PC-3 (cell line): ENCODE results near the gene DUOX1. TPM values are rescaled to one million over a fixed set of nuclear protein-coding genes. Genes with fewer than 3 reads are reported as not detected.

Source experiments
- ATAC-seq: fragments of 200-7000 bp; cut with Tn5 transposase; 2 replicates; pipeline ENCODE4 v1.9.1; 2020; ENCODE audit warnings: mild to moderate bottlenecking, moderate library complexity
- BruUV-seq: library from RNA; stranded (reverse); fragments of 400-500 nt; replicated peaks from 2 replicates; lab custom pipeline; 2021; lab: Mats Ljungman, UMichigan
- CTCF ChIA-PET: fragments of 300-600 bp; sonication (Branson Sonifier 250); formaldehyde crosslinking; loops from one replicate; lab custom pipeline; 2022; ENCODE audit warnings: antibody characterized with exemption; lab: Charles Lee
- POLR2A ChIA-PET: fragments of 300-600 bp; sonication (Branson Sonifier 250); formaldehyde crosslinking; loops from one replicate; lab custom pipeline; 2022; ENCODE audit warnings: antibody characterized with exemption; ENCODE audit not compliant: unreplicated experiment; lab: Charles Lee
- DNase-seq: peaks from one replicate; pipeline ENCODE4 v3.0.0-alpha.2; 2015
- H2AFZ ChIP-seq: fragments of 300-600 bp; sonication (generic); 2 replicates; pipeline ENCODE4 v1.6.0; 2016; ENCODE audit warnings: antibody characterized with exemption, low read length
- H3F3A ChIP-seq: fragments of 300-600 bp; sonication (generic); one replicate; pipeline ENCODE4 v1.6.0; 2017; ENCODE audit warnings: antibody characterized with exemption, low read length, control low read depth, mild to moderate bottlenecking; ENCODE audit not compliant: unreplicated experiment
- H3K27ac ChIP-seq: fragments of 300-600 bp; sonication (generic); 2 replicates; pipeline ENCODE4 v1.5.1; 2016; ENCODE audit warnings: mild to moderate bottlenecking, low read length
- H3K27me3 ChIP-seq: fragments of 300-600 bp; sonication (generic); 2 replicates; pipeline ENCODE4 v1.6.1; 2016; ENCODE audit warnings: low read length, mixed read lengths
- H3K36me3 ChIP-seq: fragments of 300-600 bp; sonication (generic); 2 replicates; pipeline ENCODE4 v1.6.1; 2016; ENCODE audit warnings: low read depth, mixed run types, low read length, mixed read lengths
- H3K4me1 ChIP-seq: fragments of 300-600 bp; sonication (generic); 2 replicates; pipeline ENCODE4 v1.5.1; 2016; ENCODE audit warnings: low read length; ENCODE audit not compliant: insufficient read depth
- H3K4me2 ChIP-seq: fragments of 300-600 bp; sonication (generic); 2 replicates; pipeline ENCODE4 v1.6.0; 2016; ENCODE audit warnings: low read length
- H3K4me3 ChIP-seq: fragments of 300-600 bp; sonication (generic); 2 replicates; pipeline ENCODE4 v1.5.1; 2016; ENCODE audit warnings: mild to moderate bottlenecking, low read length, mixed read lengths
- H3K79me2 ChIP-seq: fragments of 300-600 bp; sonication (generic); 2 replicates; pipeline ENCODE4 v1.6.1; 2017; ENCODE audit warnings: low read length, mixed read lengths
- H3K9ac ChIP-seq: fragments of 300-600 bp; sonication (generic); 2 replicates; pipeline ENCODE4 v1.6.0; 2016; ENCODE audit warnings: mild to moderate bottlenecking, low read length
- H3K9me2 ChIP-seq: fragments of 300-600 bp; sonication (generic); replicated peaks from 2 replicates; pipeline ENCODE4 v1.6.1; 2016; ENCODE audit warnings: mixed run types, low read length, mixed read lengths
- H3K9me3 ChIP-seq: fragments of 300-600 bp; sonication (generic); 2 replicates; pipeline ENCODE4 v1.6.1; 2016; ENCODE audit warnings: low read length, mixed read lengths
- H4K20me1 ChIP-seq: fragments of 300-600 bp; sonication (generic); 2 replicates; pipeline ENCODE4 v1.6.1; 2016; ENCODE audit warnings: low read length, mixed read lengths
- CTCF ChIP-seq: fragments of 300-600 bp; sonication (generic); conservative IDR thresholded peaks from 2 replicates; pipeline ENCODE4 v1.5.1; 2017; ENCODE audit warnings: antibody characterized with exemption, low read depth, mild to moderate bottlenecking, low read length
- EZH2 ChIP-seq: fragments of 300-600 bp; sonication (generic); IDR thresholded peaks from one replicate; pipeline ENCODE4 v1.6.1; 2017; ENCODE audit warnings: antibody characterized with exemption, mild to moderate bottlenecking, low read length; ENCODE audit not compliant: unreplicated experiment
- EZH2phosphoT487 ChIP-seq: fragments of 300-600 bp; sonication (generic); IDR thresholded peaks from 2 replicates; pipeline ENCODE4 v1.6.1; 2018; ENCODE audit warnings: mild to moderate bottlenecking, antibody characterized with exemption, low read length, borderline replicate concordance
- intact Hi-C: fragments of 100-400 bp; cut with micrococcal nuclease; formaldehyde crosslinking; loops from 2 replicates; pipeline ENCODE4 v1.9.0; 2023
- total RNA-seq: library from RNA; depleted of rRNA; stranded (reverse); fragments of >200 nt; gene quantifications from 2 replicates; pipeline ENCODE4 v1.2.3, GENCODE V29; 2014

DUOX1 gene
- total RNA-seq, 1 experiment from 2014 or later = not detected

GRCh38 chr15:45187894-45188830, 58.4 kb downstream of the DUOX1 start, which contains the start of gene SHF:
SHF (minus strand) TSS chr15:45187966; CDS start chr15:45187951, 15 bp downstream.
- Histone ChIP-seq H3K79me2 (no peaks in the 10 kb centered on the region), H2AFZ (peak within 1 kb of the TSS; percentile 100), H4K20me1 (no peaks in the 10 kb centered on the region), H3K27me3 (no peaks in the 10 kb centered on the region), H3K9me2 (no peaks in the 10 kb centered on the region), H3K4me2 (peak within 1 kb of the TSS; percentile 99), H3K4me1 (peaks cover 11% of the 10 kb centered on the region), H3K4me3 (peak within 1 kb of the TSS; percentile 83), H3K27ac (no peak within 1 kb of the TSS), H3K9me3 (no peaks in the 10 kb centered on the region), H3K9ac (peak within 1 kb of the TSS; percentile 49; the same call in 1 of the 2 replicates), H3F3A (no peaks in the 10 kb centered on the region), H3K36me3 (no peaks in the 10 kb centered on the region)
- CTCF ChIA-PET = no interaction called here
- TF ChIP-seq CTCF (no peak), EZH2 (no peak), EZH2phosphoT487 (no peak)
- no TSS peak for BruUV-seq
- peak; percentile 58 for ATAC-seq
- intact Hi-C loops = no loop called here
- POLR2A ChIA-PET = interaction anchor here (0.5 kb wide), 1 partner anchor 10 kb away, joined by 3 read pairs; no protein-coding TSS in a partner anchor
- DNase-seq = no peak

GRCh38 chr15:45197512-45197911, 67.7 kb downstream of the DUOX1 start:
- Histone ChIP-seq H3K27me3 (no peaks in the 10 kb centered on the region), H3K4me3 (peak overlapping the region; percentile 92), H3K27ac (no peak overlapping the region), H3K4me2 (peak overlapping the region; percentile 85), H3K79me2 (no peaks in the 10 kb centered on the region), H3K9me3 (no peaks in the 10 kb centered on the region), H3F3A (peaks cover 3% of the 10 kb centered on the region), H3K9ac (peak overlapping the region; percentile 36; the same call in 1 of the 2 replicates), H2AFZ (peak overlapping the region; percentile 61; the same call in 1 of the 2 replicates), H3K9me2 (no peaks in the 10 kb centered on the region), H3K4me1 (0 out of 2 replicates have a peak, but pooled peaks cover 4% of the 10 kb centered on the region), H4K20me1 (no peaks in the 10 kb centered on the region), H3K36me3 (no peaks in the 10 kb centered on the region)
- DNase-seq (no peak), ATAC-seq (no peak)
- intact Hi-C loops = no loop called here
- ChIA-PET POLR2A (interaction anchor here (0.6 kb wide), 1 partner anchor 9 kb away, joined by 3 read pairs; no protein-coding TSS in a partner anchor), CTCF (interaction anchor here (1.1 to 1.3 kb wide), 4 partner anchors 34 to 80 kb away, joined by 4 to 18 read pairs (median 4); no protein-coding TSS in a partner anchor)
- BruUV-seq = no TSS peak
- TF ChIP-seq EZH2 = no peak
- no peak for TF ChIP-seq CTCF
- no peak for TF ChIP-seq EZH2phosphoT487
